ENCODE measurements around the gene MMP28.

DNA sequence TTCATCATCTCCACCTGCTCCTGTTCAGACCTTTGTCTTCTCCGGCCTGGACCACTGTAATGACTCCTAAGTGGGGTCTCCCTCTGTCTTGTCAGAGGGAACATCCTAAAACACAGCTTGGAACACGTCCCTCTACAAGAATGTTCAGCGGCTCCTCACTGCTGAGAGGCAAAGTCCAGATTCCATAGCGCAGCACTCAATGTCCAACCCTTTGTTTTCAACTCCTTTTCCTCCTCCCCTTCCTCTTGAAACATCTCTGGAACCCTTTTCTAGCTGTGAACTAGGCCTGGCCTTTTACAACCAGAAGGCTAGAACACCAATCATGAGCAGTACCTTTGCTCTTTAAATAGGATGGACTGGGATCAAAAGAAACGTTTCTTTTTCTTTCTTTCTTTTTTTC is 33.8 kb downstream of the MMP28 start:
- TF ChIP-seq CTCF (IDR thresholded peaks at IDR 0.05) (no peak), POLR2A (IDR thresholded peaks at IDR 0.05) (no peak)
